Common myeloid progenitor, CD34-positive (primary cell): ENCODE results near the gene APBA2.

Source experiments
- CTCF ChIA-PET: fragments of 350-600 bp; sonication (Branson Sonifier 250); formaldehyde crosslinking; loops from one replicate; lab custom pipeline; 2021; ENCODE audit warnings: antibody characterized with exemption; lab: Charles Lee
- POLR2A ChIA-PET: fragments of 350-600 bp; sonication (Branson Sonifier 250); formaldehyde crosslinking; loops from one replicate; lab custom pipeline; 2021; ENCODE audit warnings: antibody characterized with exemption; lab: Charles Lee
- DNase-seq, 3 donors: peaks; one replicate each; pipeline versions ENCODE4 v3.0.0 to v3.0.0-alpha.2; 2013
- H3K27ac ChIP-seq, 2 experiments: 1 replicate in 1 of 2; 2 replicates in 1 of 2; pipeline ENCODE4 v1.7.0; 2013; ENCODE audit warnings: inconsistent platforms in 2 of 2, low read length in 2 of 2, mild to moderate bottlenecking in 2 of 2, low read depth in 1 of 2, moderate library complexity in 1 of 2; ENCODE audit not compliant: severe bottlenecking in 2 of 2, insufficient read depth in 1 of 2, poor library complexity in 1 of 2
- H3K27me3 ChIP-seq, 5 experiments: replicated peaks in 2 of 5; 1 replicate in 3 of 5; 2 replicates in 2 of 5; pipeline versions ENCODE4 v1.6.1 to v1.7.0; 2013; ENCODE audit warnings: low read length in 4 of 5, mild to moderate bottlenecking in 2 of 5, moderate library complexity in 2 of 5, inconsistent platforms in 1 of 5; ENCODE audit not compliant: insufficient read depth in 5 of 5, control insufficient read depth in 4 of 5
- H3K36me3 ChIP-seq, 4 experiments: 1 replicate in 2 of 4; 2 replicates in 2 of 4; pipeline versions ENCODE4 v1.6.1 to v1.7.0; 2013; ENCODE audit warnings: low read length in 3 of 4, control low read depth in 1 of 4, mild to moderate bottlenecking in 1 of 4; ENCODE audit not compliant: control insufficient read depth in 4 of 4, insufficient read depth in 4 of 4
- H3K4me1 ChIP-seq, 4 experiments: 1 replicate in 3 of 4; 2 replicates in 1 of 4; pipeline versions ENCODE4 v1.6.1 to v1.7.1; 2013; ENCODE audit warnings: low read length in 3 of 4, mild to moderate bottlenecking in 3 of 4, control low read depth in 1 of 4, inconsistent platforms in 1 of 4, moderate library complexity in 1 of 4; ENCODE audit not compliant: control insufficient read depth in 4 of 4, insufficient read depth in 4 of 4; ENCODE audit errors: control extremely low read depth in 1 of 4
- H3K4me3 ChIP-seq, 7 experiments: 1 replicate in 4 of 7; 2 replicates in 3 of 7; pipeline versions ENCODE4 v1.5.1 to v1.7.0; 2013; ENCODE audit warnings: mild to moderate bottlenecking in 7 of 7, low read length in 6 of 7, moderate library complexity in 6 of 7, inconsistent platforms in 2 of 7, low read depth in 2 of 7, control low read depth in 1 of 7; ENCODE audit not compliant: insufficient read depth in 4 of 7, control insufficient read depth in 1 of 7; ENCODE audit errors: extremely low read depth in 1 of 7
- H3K9me3 ChIP-seq, 5 experiments: 1 replicate in 4 of 5; 2 replicates in 1 of 5; pipeline versions ENCODE4 v1.6.1 to v1.7.1; 2013; ENCODE audit warnings: low read length in 4 of 5, mild to moderate bottlenecking in 2 of 5, inconsistent platforms in 1 of 5, low read depth in 1 of 5, moderate library complexity in 1 of 5; ENCODE audit not compliant: control insufficient read depth in 4 of 5, insufficient read depth in 2 of 5; ENCODE audit errors: control extremely low read depth in 1 of 5
- WGBS: methylation state at CpG from one replicate; pipeline ENCODE4 v1.1.5; 2013; ENCODE audit not compliant: insufficient coverage; 5-methylcytosine and 5-hydroxymethylcytosine counted together

The APBA2 gene

GRCh38 chr15:29141308-29142128 is 255.7 kb downstream of the APBA2 start:
- Histone ChIP-seq H3K4me1 (peaks cover 0 to 4% (median 0%) of the 10 kb centered on the region in 4 experiments), H3K36me3 (no peaks in the 10 kb centered on the region), H3K9me3 (no peaks in the 10 kb centered on the region), H3K27me3 (peaks cover 2 to 37% (median 19%) of the 10 kb centered on the region in 5 experiments), H3K27ac (no peak overlapping the region), H3K4me3 (no peak overlapping the region)
- DNase-seq: no peak
- ChIA-PET CTCF (no interaction called here), POLR2A (no interaction called here)
- WGBS: 55% methylated on average over 7 of the region's 12 CpGs

DNA sequence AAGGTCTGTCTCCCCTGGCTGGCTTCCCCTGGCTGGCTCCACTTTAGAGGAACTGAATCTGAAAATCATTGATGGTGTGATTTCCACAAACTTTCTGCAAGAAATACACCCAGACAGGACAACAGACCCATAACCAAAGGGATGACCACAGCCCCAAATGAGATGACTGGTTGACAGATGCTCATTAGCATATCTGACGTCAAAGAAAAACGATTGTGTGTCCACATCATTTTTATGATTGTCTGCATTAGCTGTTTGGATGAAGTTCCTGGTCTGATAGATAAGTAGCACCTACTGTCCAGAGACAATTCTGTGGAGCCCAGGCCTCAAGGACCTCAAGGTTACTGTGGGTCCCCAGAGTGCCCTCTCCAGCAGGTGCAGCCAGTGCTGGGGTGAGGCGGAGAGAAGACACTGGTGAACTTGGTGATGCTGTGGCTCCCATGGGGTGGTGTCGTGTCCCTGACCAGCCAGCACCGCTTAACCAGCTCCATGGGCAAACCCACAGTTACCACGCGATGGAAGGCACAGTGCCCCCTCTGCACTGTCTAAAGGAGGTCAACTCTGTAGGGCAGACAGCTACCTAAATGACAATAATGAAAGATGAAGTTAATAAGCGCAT is 256.5 kb downstream of the APBA2 start:
- DNase-seq: no peak
- Histone ChIP-seq H3K4me3 (no peak overlapping the region), H3K36me3 (no peaks in the 10 kb centered on the region), H3K9me3 (no peaks in the 10 kb centered on the region), H3K4me1 (peaks cover 0 to 4% (median 0%) of the 10 kb centered on the region in 4 experiments), H3K27me3 (peaks cover 2 to 37% (median 19%) of the 10 kb centered on the region in 5 experiments), H3K27ac (no peak overlapping the region)
- POLR2A ChIA-PET: no interaction called here
- WGBS: 87% methylated on average over 7 of the region's 8 CpGs
- CTCF ChIA-PET: no interaction called here

DNA sequence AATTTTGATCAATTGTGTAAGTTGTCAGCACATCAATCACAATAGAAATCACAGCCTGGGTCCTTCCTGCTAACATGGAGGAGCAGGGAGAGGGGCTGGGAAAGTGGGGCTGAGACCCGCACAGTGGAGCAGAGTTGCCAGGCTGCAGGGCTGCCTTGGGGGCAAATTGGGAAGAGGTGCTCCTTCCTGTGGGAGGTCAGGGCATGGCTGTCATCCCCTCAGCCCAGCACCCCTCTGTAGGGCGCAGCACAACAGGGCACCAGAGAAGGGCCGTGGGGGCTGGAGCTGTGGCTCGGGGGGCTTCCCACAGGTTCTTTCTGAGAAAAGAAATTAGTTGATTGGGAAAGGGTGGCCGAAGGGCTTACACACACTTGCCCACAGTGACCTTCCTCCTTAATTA is 257.5 kb downstream of the APBA2 start:
- Histone ChIP-seq H3K4me1 (peaks cover 0 to 4% (median 0%) of the 10 kb centered on the region in 4 experiments), H3K27ac (no peak overlapping the region), H3K36me3 (no peaks in the 10 kb centered on the region), H3K27me3 (peaks cover 2 to 37% (median 19%) of the 10 kb centered on the region in 5 experiments), H3K9me3 (no peaks in the 10 kb centered on the region), H3K4me3 (no peak overlapping the region)
- no peak for DNase-seq
- 100% methylated on average over 1 of the region's 5 CpGs for WGBS
- ChIA-PET POLR2A (no interaction called here), CTCF (no interaction called here)

- Histone ChIP-seq H3K36me3 (no peaks in the 10 kb centered on the region), H3K4me1 (peaks cover 0 to 4% (median 0%) of the 10 kb centered on the region in 4 experiments), H3K9me3 (no peaks in the 10 kb centered on the region), H3K27ac (no peak overlapping the region), H3K27me3 (peaks cover 2 to 34% (median 19%) of the 10 kb centered on the region in 5 experiments), H3K4me3 (no peak overlapping the region)
- ChIA-PET POLR2A (no interaction called here), CTCF (no interaction called here)
- 100% methylated on average over 5 of the region's 10 CpGs for WGBS
- no peak for DNase-seq
Observed at GRCh38 chr15:29143909-29144635, 258.3 kb downstream of the APBA2 start.

- H3K27ac ChIP-seq: no peak overlapping the region
- H3K9me3 ChIP-seq: peaks cover 0 to 10% (median 0%) of the 10 kb centered on the region in 5 experiments
- H3K27me3 ChIP-seq: peaks cover 0 to 5% (median 3%) of the 10 kb centered on the region in 5 experiments
- peak in 2 of 3 donors; percentile 6 to 13 for DNase-seq
- POLR2A ChIA-PET: no interaction called here
- WGBS: 81% methylated on average over 18 of the region's 18 CpGs
- no peaks in the 10 kb centered on the region for H3K4me1 ChIP-seq
- no peaks in the 10 kb centered on the region for H3K36me3 ChIP-seq
- CTCF ChIA-PET: interaction anchor here (1.0 kb wide), 1 partner anchor 10 kb away, joined by 4 read pairs; no protein-coding TSS in a partner anchor
- H3K4me3 ChIP-seq: no peak overlapping the region
Observed at GRCh38 chr15:29149738-29150075, 263.9 kb downstream of the APBA2 start.

GRCh38 chr15:29150515-29151483 is 265.0 kb downstream of the APBA2 start:
- DNase-seq: no peak
- Histone ChIP-seq H3K27ac (no peak overlapping the region), H3K36me3 (no peaks in the 10 kb centered on the region), H3K9me3 (peaks cover 0 to 10% (median 0%) of the 10 kb centered on the region in 5 experiments), H3K4me1 (no peaks in the 10 kb centered on the region), H3K27me3 (peaks cover 0 to 5% (median 2%) of the 10 kb centered on the region in 5 experiments), H3K4me3 (no peak overlapping the region)
- CTCF ChIA-PET: no interaction called here
- WGBS: 82% methylated on average over 8 of the region's 15 CpGs
- POLR2A ChIA-PET: no interaction called here
